ENCODE data around the gene PTPRG.

Gene PTPRG

DNA sequence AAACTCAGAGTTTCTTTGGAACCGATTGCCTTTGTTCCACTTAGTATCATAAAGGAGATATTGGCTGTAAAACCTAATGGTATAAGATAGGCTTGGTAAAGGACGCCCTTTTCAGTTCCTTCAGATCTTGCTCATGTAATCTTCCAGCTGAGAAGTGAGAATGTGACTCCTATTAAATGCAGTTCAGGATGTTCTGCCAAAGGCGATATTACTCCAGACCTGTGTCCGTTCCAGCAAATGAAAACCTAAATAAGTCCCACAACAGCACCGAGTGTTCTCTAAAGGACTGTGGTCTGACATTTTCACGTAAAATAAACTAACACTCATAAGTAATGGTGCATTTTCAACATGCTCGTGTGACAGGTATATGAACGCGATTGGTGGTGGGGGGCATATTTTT, 535.8 kb downstream of the PTPRG start:
- no peak for DNase-seq

DNA sequence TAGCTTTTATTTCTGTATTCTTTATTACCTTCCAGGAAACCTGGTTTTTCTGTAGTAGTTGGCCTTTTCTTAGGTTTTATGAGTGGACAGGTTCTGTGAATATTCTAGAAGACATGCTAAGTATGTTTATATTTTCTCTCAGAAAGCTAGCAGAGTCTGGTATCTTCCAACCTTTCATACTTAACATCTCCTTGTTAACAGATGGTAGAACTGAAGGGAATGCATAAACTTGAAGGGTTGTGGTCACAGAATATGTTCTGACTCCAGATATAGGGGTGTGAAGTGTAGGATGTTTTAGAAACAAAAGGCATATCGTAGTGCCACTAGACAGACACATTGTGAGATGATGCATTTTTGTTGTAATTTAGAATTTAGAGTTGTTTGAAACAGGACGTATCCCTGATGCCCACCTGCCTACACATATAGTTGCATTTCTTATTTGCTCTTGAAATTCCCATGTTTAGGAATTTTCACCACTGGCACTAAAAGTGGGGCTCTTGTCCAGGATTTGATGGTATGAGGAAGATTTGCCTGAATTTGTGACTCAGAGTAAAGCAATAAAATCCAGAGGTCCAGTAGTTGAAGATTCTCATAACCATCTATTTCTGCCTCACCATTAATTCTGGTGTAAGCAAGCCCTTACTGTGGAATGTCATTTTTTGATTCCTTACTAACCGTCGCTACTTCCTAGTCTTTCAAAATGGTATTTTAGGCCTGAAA, 537.4 kb downstream of the PTPRG start:
- peak; percentile 13 for DNase-seq

GRCh38 chr3:62100282-62100989, 539.1 kb downstream of the PTPRG start:
- DNase-seq = no peak

DNA sequence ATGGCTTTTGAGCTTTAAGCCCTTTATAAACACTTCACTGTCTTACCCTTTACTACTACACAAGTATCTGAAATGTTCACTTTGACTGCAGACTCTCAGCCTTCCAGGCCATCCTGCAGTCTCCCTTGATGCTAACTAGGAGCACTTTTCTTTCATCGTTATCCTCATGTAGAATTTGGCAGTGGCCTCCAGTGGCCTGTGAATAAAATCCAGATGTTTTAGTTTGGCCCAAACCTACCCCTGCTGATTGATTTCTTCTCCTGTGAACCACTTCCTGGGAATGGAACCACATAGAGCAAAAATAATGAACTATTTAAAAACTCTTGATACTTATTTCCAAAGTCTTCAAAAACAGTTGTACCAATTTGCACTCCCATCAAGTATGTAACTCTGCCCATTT, 540.1 kb downstream of the PTPRG start:
- DNase-seq = peak; percentile 35

GRCh38 chr3:62103531-62103930, 542.2 kb downstream of the PTPRG start:
- no peak for DNase-seq

DNA sequence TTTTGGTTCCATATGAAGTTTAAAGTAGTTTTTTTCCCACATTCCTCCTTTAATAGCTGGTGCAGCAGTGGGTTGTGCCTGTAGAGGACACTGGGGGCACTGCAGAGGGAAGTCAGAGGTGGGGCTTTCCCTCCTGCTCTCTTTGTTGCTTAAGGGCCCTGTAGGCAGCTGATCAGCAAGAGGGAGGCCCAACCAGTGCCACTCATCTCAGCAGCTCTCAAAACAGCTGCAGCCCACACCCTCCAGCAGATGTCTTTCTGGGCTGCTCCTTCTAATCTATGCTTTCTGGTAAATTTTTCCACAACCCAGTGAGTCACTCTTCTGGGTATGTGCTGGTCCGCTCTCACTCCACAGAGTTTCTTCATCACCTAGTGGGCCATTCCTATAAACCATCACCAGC, 548.2 kb downstream of the PTPRG start:
- peak; percentile 93 for DNase-seq

- no peak for DNase-seq
These were observed 549.3 kb downstream of the PTPRG start for GRCh38 chr3:62110443-62111225.

DNA sequence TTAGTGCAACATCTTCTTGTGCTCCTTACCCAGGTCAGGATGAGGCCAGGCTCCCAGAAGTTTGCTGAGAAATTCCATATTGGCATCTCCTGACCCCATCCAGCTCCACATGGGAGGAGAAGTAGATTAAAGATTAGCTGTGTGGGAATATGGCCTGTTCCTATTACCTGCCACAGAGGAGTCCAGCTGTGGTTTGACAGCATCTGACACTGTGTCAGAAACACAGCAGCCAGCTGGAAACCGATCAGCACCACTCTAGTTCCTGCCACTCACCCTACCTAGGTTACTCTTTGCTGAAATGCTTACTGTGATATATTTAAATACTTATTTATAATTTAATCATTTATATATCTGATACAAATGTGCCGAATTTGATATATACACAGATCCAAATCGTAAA, 551.7 kb downstream of the PTPRG start:
- DNase-seq = no peak

DNA sequence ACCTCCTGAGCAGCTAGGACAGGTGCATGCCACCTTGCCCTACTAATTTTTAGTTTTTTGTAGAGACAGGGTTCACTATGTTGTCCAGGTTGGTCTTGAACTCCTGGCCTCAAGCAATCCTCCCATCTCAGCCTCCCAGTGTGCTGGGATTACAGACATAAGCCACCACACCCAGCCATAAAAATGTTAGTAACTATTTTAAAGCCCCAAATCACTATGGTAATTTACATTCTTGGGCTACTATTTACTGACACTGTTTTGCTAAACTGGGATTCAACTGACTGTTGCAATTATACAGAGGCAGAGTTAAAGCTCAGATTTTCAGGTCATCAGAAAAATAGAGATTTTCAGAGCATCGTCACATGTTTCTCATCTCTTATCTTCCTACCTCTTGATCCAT, 553.4 kb downstream of the PTPRG start:
- no peak for DNase-seq

- DNase-seq = no peak
These were observed 556.7 kb downstream of the PTPRG start for GRCh38 chr3:62117903-62118548.

- no peak for DNase-seq
These were observed 557.8 kb downstream of the PTPRG start for GRCh38 chr3:62119139-62119538.

DNA sequence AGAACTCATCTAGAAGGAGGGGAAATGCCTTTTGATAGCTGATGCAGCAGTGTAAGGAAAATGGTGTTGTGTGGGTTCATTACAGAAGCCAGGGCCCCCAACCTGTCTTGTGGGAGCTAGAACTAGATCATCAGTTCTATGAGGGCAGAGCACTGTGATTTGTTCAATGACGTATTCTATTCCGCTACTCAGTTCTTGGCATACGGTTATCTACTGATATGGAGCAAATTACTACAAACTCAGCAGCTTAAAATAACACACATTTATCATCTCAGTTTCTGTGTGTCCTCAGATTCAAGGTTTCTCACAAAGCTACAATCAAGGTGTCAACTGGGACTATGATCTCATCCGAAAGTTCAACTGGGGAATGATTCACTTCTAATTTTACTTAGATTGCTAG, 561.4 kb downstream of the PTPRG start:
- no peak for DNase-seq

DNA sequence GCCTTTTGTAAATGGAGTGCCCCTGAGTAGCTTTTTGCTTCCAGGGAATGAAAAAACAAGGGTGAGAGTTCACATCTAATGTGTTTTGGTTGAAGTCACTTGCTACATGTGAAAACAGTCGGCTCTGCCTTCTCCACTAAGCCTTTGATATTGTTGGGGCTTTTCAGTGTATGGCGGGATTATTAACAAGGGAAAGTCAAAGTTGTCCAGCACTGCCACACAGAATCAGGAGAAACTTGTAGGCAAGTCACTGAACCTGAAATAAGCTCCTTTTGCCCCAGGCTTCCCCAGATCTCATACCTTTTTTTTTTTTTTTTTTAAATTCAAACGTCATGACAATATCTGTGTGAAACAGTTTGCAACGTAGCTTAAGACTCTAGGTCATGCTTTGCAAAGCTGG, 564.0 kb downstream of the PTPRG start:
- no peak for DNase-seq

DNA sequence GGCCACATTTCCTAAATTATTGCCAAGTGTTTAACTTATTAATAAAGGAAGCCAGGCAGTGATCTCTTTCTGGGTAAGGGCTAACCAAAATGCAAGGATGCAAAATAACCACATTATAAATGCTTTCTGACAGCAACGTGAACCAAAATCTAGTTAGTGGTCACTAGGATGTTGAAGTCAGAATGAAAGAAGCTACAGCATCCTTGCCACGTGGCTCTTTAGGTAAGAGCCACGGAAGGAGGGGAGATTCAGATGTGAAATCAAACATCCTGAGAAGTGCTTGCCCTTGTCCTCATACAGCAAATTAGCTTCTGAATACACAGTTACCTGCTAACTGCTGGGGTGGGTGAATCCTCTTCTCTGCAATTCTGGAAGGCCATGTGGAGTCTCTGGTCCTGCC, 565.7 kb downstream of the PTPRG start:
- DNase-seq = no peak

DNA sequence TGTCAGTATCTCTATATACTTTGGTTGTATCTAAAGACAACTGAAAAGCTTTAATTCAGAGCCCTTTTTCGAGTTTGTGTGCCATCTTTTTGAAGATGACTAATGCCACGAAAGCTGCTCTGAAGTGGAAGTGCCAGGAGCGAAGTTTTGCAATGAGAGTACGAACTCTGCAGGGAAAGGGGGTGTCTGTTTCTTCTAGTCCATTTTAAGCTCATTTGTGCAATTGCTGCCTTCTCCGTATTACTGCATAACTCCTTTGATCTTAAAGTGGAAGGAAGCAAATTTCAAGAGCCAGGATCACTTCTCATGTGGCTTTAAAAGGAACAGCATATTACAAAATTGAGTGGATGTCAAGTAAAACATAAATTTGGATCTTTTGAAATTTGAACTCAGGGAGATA, 566.7 kb downstream of the PTPRG start:
- no peak for DNase-seq

- DNase-seq = no peak
These were observed 567.3 kb downstream of the PTPRG start for GRCh38 chr3:62128681-62129080.

DNA sequence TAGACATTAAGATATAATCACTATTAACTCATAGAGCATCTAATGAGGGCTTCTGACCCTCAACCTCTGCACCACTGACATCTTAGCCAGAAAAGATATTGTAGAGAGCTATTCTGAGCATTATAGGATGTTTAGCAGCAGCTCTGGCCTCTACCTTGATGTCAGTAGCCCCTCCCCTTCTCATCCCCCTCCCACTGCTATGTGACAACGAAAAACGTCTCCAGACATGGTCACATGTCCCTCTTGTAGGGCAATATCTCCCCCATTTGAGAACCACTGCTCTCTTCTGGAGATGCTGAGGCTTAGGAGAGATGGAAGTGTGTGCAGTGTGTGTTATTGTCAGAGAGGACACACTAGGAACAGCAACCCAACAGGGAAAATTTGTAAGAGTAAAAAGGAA, 569.7 kb downstream of the PTPRG start:
- DNase-seq = no peak

DNA sequence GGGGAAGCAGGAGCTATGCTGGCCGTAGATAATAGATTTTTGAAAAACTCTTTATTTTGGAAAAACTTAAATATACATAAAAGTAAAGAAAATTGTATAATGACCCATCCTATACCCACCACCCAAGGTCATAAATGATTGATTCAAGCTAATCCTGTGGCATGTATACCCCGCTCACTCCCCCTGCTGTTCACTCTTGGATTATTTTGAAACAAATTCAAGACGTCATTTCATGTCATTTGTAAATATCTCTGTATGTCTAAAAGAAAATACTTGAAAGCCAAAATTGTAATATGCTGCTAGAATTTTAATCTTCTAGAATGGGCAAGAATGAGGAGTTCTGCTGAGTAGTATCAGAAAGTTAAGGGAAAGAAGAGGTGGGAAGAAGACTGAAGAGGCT, 570.2 kb downstream of the PTPRG start:
- DNase-seq = peak; percentile 14

DNA sequence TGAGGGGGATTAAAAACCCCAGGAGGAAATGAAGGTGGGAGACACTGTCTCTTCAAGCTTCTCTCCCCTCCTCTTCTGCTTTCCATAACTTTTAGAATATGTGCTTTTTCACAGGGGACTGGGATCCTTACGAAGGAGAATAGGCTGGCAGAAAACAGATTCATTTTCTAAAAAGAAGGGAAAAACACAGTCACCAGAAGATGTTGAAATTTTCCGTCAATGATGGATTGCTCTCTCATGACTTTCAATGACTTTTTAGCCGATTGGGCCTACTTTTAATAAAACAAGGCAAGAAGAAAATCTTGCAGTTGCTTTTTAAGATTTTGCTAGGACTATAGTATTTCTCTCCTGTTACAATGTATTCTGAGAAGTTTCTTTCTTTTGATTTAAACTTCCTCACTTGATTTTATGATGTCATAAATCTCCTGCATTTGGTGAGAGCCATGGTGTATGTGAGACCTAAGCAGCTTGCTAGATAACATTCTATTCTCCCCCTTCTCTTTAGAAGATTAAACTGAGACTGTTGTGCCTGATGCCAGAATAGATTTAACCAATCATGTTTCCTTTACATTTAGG, 570.7 kb downstream of the PTPRG start:
- DNase-seq = no peak

GRCh38 chr3:62133015-62133414, 571.6 kb downstream of the PTPRG start:
- DNase-seq = no peak

DNA sequence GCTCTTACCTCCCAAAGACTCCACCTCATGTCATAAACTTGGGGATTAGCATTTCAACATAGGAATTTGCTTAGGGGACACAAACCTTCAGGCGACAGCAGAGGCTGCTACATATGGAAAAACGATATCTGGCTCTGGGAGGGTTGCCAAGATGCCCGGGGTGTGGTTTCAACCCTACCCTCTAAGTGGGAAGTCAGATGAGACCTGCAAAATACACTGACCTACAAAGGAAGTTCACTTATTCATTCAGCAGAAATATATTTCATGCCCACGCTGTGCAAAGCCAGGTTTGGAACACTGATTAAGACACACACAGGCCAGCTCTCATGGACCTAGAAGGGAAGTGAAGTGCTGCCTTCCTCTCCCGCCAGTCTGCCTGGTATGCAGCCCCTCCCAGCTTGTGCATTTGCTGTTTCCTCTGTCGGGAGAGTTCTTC, 572.7 kb downstream of the PTPRG start:
- DNase-seq = peak; percentile 6

- no peak for DNase-seq
These were observed 574.4 kb downstream of the PTPRG start for GRCh38 chr3:62135741-62136140.

GRCh38 chr3:62139957-62140356, 578.6 kb downstream of the PTPRG start:
- DNase-seq = no peak
